ENCODE data around the gene DIDO1. TPM values are rescaled to one million over a fixed set of nuclear protein-coding genes. Genes with fewer than 3 reads are reported as not detected.

DIDO1 gene
- total and polyA plus RNA-seq, 12 donors = 16.0 to 44.6 (median 37.0) TPM

- H3K36me3 ChIP-seq = peaks cover 0 to 65% (median 30%) of the 10 kb centered on the region in 9 donors
Observed at GRCh38 chr20:62898093-62898964, 28.0 kb downstream of the DIDO1 start.

GRCh38 chr20:62897666-62898065 lies 28.6 kb downstream of the DIDO1 start:
- H3K36me3 ChIP-seq = peaks cover 0 to 65% (median 30%) of the 10 kb centered on the region in 9 donors
- no peak overlapping the region for H3K27ac ChIP-seq
- no peak overlapping the region for H3K4me3 ChIP-seq
- ATAC-seq (no peak), DNase-seq (no peak)
- H3K4me1 ChIP-seq = peaks cover 7 to 36% (median 17%) of the 10 kb centered on the region in 9 donors
- H3K27me3 ChIP-seq = no peaks in the 10 kb centered on the region
- no peak for TF ChIP-seq CTCF (IDR thresholded peaks at IDR 0.05)
- H3K9me3 ChIP-seq = no peaks in the 10 kb centered on the region
- WGBS, 2 donors = 69 to 72% methylated on average over 11 of the region's 11 CpGs
- intact Hi-C loops (cut with DNase I) = loop anchor here in 5 of 10 donors (2.0 to 10.0 kb wide), 3 partner anchors 107 to 111 kb away; partner anchors contain the start of gene BHLHE23 (in 3 of the 5)

More at GRCh38 chr20:62898093-62898964, 28.0 kb downstream of the DIDO1 start:
- Histone ChIP-seq H3K27ac (no peak overlapping the region), H3K4me1 (peaks cover 7 to 36% (median 17%) of the 10 kb centered on the region in 9 donors), H3K9me3 (no peaks in the 10 kb centered on the region), H3K27me3 (no peaks in the 10 kb centered on the region), H3K4me3 (no peak overlapping the region)
- no peak for DNase-seq
- 80 to 84% methylated on average over 16 of the region's 16 CpGs for WGBS, 2 donors
- ATAC-seq = no peak
- intact Hi-C loops (cut with DNase I) = loop anchor here in 5 of 10 donors (2.0 to 10.0 kb wide), 3 partner anchors 106 to 110 kb away; partner anchors contain the start of gene BHLHE23 (in 3 of the 5)
- TF ChIP-seq CTCF (IDR thresholded peaks at IDR 0.05) = no peak

- 94 to 95% methylated on average over 16 of the region's 16 CpGs for WGBS, 2 donors
- H3K36me3 ChIP-seq = peaks cover 0 to 65% (median 36%) of the 10 kb centered on the region in 9 donors
- intact Hi-C loops (cut with DNase I) = loop anchor here in 3 of 10 donors (5.0 to 10.0 kb wide), 2 partner anchors 108 to 111 kb away; partner anchors contain the start of gene BHLHE23 (in 3 of the 3)
Observed at GRCh38 chr20:62896526-62896925, 29.8 kb downstream of the DIDO1 start.

More at GRCh38 chr20:62896526-62896925, 29.8 kb downstream of the DIDO1 start:
- Histone ChIP-seq H3K27ac (no peak overlapping the region), H3K4me1 (peaks cover 7 to 27% (median 17%) of the 10 kb centered on the region in 9 donors), H3K9me3 (no peaks in the 10 kb centered on the region), H3K27me3 (no peaks in the 10 kb centered on the region), H3K4me3 (no peak overlapping the region)
- ATAC-seq (no peak), DNase-seq (no peak)
- TF ChIP-seq CTCF (IDR thresholded peaks at IDR 0.05) = no peak
